ENCODE results near the gene LATS2.

LATS2 gene

DNA sequence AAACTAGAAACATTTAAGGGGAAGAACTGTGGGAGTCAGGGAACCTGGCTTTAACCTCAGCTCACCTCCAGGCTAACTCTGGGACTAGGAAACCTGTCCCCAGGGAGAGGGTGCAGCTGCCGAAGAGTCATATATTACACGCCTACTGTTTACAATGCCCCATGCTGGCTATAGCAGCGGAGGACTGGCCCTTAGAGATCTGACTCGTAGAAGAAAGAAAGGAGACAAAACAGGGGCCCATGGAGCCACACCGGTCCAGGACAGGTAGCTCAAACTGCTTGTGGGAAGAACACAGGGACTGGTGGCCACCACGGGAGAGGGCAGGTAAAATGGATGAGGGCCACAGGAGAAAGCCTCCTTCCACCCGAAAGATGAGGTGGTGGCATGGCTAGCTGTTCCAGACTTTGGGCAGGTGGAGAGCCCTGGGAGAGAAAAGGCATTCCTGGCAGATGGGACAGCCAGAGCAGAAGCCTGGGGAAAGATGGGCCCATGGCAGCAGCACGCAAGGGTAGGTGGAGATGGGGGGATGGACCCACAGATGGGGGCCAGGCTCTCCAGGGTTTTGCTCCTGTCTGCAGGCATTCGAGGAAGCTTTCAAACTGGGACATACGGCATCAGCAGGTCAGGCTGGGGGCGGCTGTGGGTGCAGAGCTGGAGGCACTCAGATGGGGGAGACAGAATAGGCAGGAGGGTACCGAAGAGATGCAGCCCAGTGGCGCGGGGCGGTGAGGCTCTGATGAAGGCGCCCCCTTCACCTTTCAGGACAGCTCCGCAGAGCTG, 69.5 kb downstream of the LATS2 start:
- no peaks in the 10 kb centered on the region for H3K9me3 ChIP-seq (ENCODE audit: control insufficient read depth, insufficient read depth, low read depth, low read length)
- TF ChIP-seq GFI1B (tag by site-specific recombination; IDR thresholded peaks at IDR 0.05), result no peak
- TF ChIP-seq ZNF768 (tag by site-specific recombination; IDR thresholded peaks at IDR 0.05), result no peak
- TF ChIP-seq ZFP3 (tag by site-specific recombination; IDR thresholded peaks at IDR 0.05; ENCODE audit: low read depth), result no peak
- TF ChIP-seq, protein P1, sequence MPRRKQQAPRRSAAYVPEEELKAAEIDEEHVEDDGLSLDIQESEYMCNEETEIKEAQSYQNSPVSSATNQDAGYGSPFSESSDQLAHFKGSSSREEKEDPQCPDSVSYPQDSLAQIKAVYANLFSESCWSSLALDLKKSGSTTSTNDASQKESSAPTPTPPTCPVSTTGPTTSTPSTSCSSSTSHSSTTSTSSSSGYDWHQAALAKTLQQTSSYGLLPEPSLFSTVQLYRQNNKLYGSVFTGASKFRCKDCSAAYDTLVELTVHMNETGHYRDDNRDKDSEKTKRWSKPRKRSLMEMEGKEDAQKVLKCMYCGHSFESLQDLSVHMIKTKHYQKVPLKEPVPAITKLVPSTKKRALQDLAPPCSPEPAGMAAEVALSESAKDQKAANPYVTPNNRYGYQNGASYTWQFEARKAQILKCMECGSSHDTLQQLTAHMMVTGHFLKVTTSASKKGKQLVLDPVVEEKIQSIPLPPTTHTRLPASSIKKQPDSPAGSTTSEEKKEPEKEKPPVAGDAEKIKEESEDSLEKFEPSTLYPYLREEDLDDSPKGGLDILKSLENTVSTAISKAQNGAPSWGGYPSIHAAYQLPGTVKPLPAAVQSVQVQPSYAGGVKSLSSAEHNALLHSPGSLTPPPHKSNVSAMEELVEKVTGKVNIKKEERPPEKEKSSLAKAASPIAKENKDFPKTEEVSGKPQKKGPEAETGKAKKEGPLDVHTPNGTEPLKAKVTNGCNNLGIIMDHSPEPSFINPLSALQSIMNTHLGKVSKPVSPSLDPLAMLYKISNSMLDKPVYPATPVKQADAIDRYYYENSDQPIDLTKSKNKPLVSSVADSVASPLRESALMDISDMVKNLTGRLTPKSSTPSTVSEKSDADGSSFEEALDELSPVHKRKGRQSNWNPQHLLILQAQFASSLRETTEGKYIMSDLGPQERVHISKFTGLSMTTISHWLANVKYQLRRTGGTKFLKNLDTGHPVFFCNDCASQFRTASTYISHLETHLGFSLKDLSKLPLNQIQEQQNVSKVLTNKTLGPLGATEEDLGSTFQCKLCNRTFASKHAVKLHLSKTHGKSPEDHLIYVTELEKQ (tag by site-specific recombination; IDR thresholded peaks at IDR 0.05; ENCODE audit: borderline replicate concordance), result no peak
- no peak for TF ChIP-seq ZNF26 (tag by site-specific recombination; IDR thresholded peaks at IDR 0.05)
- TF ChIP-seq HOXD13 (CRISPR knock-in tag; IDR thresholded peaks at IDR 0.05; ENCODE audit: borderline replicate concordance), result no peak
- TF ChIP-seq SCRT1 (tag by site-specific recombination; IDR thresholded peaks at IDR 0.05; ENCODE audit: borderline replicate concordance), result no peak
- no peak for TF ChIP-seq EGR2 (tag by site-specific recombination; IDR thresholded peaks at IDR 0.05; ENCODE audit: low read depth)
- no peak for TF ChIP-seq ZNF677 (tag by site-specific recombination; IDR thresholded peaks at IDR 0.05)
- no peak for TF ChIP-seq ZNF692 (tag by site-specific recombination; IDR thresholded peaks at IDR 0.05)
- no peak for TF ChIP-seq ZNF341 (tag by site-specific recombination; IDR thresholded peaks at IDR 0.05; ENCODE audit: low read depth)
- TF ChIP-seq, protein P2, sequence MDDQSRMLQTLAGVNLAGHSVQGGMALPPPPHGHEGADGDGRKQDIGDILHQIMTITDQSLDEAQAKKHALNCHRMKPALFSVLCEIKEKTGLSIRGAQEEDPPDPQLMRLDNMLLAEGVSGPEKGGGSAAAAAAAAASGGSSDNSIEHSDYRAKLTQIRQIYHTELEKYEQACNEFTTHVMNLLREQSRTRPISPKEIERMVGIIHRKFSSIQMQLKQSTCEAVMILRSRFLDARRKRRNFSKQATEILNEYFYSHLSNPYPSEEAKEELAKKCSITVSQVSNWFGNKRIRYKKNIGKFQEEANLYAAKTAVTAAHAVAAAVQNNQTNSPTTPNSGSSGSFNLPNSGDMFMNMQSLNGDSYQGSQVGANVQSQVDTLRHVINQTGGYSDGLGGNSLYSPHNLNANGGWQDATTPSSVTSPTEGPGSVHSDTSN (CRISPR knock-in tag; IDR thresholded peaks at IDR 0.05), result no peak
- no peaks in the 10 kb centered on the region for H3K4me1 ChIP-seq (ENCODE audit: control insufficient read depth, insufficient read depth, low read length)
- peaks cover 0 to 41% of the 10 kb centered on the region in 2 experiments; a peak in 2 of 3 replicates for H3K36me3 ChIP-seq (ENCODE audit: control insufficient read depth in 2 of 2, insufficient read depth in 1 of 2, low read length in 2 of 2)
- CTCF ChIA-PET, result no interaction called here
- no peak overlapping the region for H3K4me3 ChIP-seq (ENCODE audit: low read depth, low read length)
- POLR2A ChIA-PET, result interaction anchor here (0.6 kb wide), 1 partner anchor 816 kb away, joined by 3 read pairs; no protein-coding TSS in a partner anchor
- H3K27ac ChIP-seq (ENCODE audit: extremely low read depth, low read depth, low read length), result no peak overlapping the region

DNA sequence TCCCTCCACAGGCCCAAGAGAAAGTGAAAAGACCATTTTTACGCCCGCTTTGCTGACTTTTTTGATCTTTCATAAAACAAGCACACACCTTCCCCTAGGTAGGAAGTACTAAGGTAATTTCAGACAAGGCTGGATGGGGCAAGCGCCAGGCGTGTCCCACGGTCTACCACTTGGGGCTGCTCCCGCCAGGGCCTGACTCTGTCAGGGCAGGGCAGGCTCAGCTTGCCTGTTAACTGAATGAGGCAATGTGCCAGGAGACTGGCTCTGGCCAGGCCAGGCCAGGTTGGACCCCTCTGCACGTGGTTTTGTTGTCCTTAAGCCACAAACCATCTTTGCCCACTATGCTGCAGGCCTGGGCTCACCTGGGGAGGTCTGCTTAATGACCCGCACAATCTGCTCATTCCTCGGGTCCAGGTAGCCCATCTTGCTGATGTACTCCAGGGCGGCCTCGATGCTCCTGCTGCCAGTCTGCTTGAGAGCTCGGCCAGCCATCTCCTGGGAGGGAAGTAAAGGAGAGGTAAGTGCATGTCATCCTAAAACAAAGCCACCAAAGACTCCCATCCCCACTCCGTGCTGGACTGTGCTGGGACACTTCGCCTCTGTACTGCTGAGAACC, 70.4 kb downstream of the LATS2 start:
- no peak for TF ChIP-seq ZNF132 (tag by site-specific recombination; IDR thresholded peaks at IDR 0.05; ENCODE audit: borderline replicate concordance)
- TF ChIP-seq ZNF146 (tag by site-specific recombination; IDR thresholded peaks at IDR 0.05), result no peak
- no peak for TF ChIP-seq ZBTB1 (tag by site-specific recombination; IDR thresholded peaks at IDR 0.05)
- TF ChIP-seq, protein P3, sequence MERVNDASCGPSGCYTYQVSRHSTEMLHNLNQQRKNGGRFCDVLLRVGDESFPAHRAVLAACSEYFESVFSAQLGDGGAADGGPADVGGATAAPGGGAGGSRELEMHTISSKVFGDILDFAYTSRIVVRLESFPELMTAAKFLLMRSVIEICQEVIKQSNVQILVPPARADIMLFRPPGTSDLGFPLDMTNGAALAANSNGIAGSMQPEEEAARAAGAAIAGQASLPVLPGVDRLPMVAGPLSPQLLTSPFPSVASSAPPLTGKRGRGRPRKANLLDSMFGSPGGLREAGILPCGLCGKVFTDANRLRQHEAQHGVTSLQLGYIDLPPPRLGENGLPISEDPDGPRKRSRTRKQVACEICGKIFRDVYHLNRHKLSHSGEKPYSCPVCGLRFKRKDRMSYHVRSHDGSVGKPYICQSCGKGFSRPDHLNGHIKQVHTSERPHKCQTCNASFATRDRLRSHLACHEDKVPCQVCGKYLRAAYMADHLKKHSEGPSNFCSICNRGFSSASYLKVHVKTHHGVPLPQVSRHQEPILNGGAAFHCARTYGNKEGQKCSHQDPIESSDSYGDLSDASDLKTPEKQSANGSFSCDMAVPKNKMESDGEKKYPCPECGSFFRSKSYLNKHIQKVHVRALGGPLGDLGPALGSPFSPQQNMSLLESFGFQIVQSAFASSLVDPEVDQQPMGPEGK (tag by site-specific recombination; IDR thresholded peaks at IDR 0.05), result no peak
- TF ChIP-seq ZNF558 (tag by site-specific recombination; IDR thresholded peaks at IDR 0.05), result no peak
- TF ChIP-seq ZNF600 (tag by site-specific recombination; IDR thresholded peaks at IDR 0.05), result no peak
- no peak for TF ChIP-seq MEIS1 (CRISPR knock-in tag; IDR thresholded peaks at IDR 0.05; ENCODE audit: borderline replicate concordance)
- H3K36me3 ChIP-seq (ENCODE audit: control insufficient read depth in 2 of 2, insufficient read depth in 1 of 2, low read length in 2 of 2), result peaks cover 0 to 46% of the 10 kb centered on the region in 2 experiments; a peak in 2 of 3 replicates
- POLR2A ChIA-PET, result no interaction called here

More for the DNA sequence above, 70.4 kb downstream of the LATS2 start:
- Histone ChIP-seq H3K9me3 (ENCODE audit: control insufficient read depth, insufficient read depth, low read depth, low read length) (no peaks in the 10 kb centered on the region), H3K4me3 (ENCODE audit: low read depth, low read length) (no peak overlapping the region), H3K4me1 (ENCODE audit: control insufficient read depth, insufficient read depth, low read length) (no peaks in the 10 kb centered on the region), H3K27ac (ENCODE audit: extremely low read depth, low read depth, low read length) (no peak overlapping the region)
- CTCF ChIA-PET, result no interaction called here

Measured in HEK293 (cell line).